ENCODE data around the gene CENPS.
"Not testable (repeated sequence)": the region's sequence is repeated elsewhere in the genome, so short reads cannot be mapped to it uniquely, and the experiment has no call there.

The CENPS gene

GRCh38 chr1:10471411-10472219 lies 41.4 kb downstream of the CENPS start:
- CTCF ChIA-PET, result interaction anchor here (0.8 kb wide), 1 partner anchor 41 kb away, joined by 3 read pairs; no protein-coding TSS in a partner anchor
- no peak for TF ChIP-seq ELF4 (IDR thresholded peaks at IDR 0.05)
- POLR2A ChIA-PET, result interaction anchor here (0.7 to 1.8 kb wide), 4 partner anchors 9 to 42 kb away, joined by 3 to 5 read pairs (median 4); no protein-coding TSS in a partner anchor
- peak; percentile 27 for DNase-seq (ENCODE audit: extremely low spot score)

- ChIA-PET POLR2A (interaction anchor here (0.7 to 1.8 kb wide), 5 partner anchors 10 to 43 kb away, joined by 3 to 4 read pairs (median 3); no protein-coding TSS in a partner anchor), CTCF (interaction anchor here (0.6 to 0.8 kb wide), 2 partner anchors 42 to 329 kb away, joined by 3 read pairs; no protein-coding TSS in a partner anchor)
- peak; percentile 92 for DNase-seq (ENCODE audit: extremely low spot score)
- TF ChIP-seq ARNT (IDR thresholded peaks at IDR 0.05) (0 out of 2 replicates have a peak, but pooled peaks have one; percentile 28), L3MBTL2 (conservative IDR thresholded peaks at IDR 0.05) (peak; percentile 96), SUZ12 (IDR thresholded peaks at IDR 0.05) (peak; percentile 88), ELF4 (IDR thresholded peaks at IDR 0.05) (peak; percentile 93)
- TF ChIP-seq, protein P1, sequence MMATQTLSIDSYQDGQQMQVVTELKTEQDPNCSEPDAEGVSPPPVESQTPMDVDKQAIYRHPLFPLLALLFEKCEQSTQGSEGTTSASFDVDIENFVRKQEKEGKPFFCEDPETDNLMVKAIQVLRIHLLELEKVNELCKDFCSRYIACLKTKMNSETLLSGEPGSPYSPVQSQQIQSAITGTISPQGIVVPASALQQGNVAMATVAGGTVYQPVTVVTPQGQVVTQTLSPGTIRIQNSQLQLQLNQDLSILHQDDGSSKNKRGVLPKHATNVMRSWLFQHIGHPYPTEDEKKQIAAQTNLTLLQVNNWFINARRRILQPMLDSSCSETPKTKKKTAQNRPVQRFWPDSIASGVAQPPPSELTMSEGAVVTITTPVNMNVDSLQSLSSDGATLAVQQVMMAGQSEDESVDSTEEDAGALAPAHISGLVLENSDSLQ (IDR thresholded peaks at IDR 0.05), result no peak
Measured at GRCh38 chr1:10472220-10473144, 42.2 kb downstream of the CENPS start, which contains the start of gene DFFA. Gene DFFA, minus strand, starts transcription at chr1:10472529. Its CDS starts 71 bp downstream, at chr1:10472458.

GRCh38 chr1:10473145-10473765 lies 43.0 kb downstream of the CENPS start:
- no peak for DNase-seq (ENCODE audit: extremely low spot score)
- POLR2A ChIA-PET, result interaction anchor here (0.7 to 1.8 kb wide), 4 partner anchors 10 to 44 kb away, joined by 3 to 4 read pairs (median 4); no protein-coding TSS in a partner anchor
- CTCF ChIA-PET, result no interaction called here
- no peak for TF ChIP-seq SUZ12 (IDR thresholded peaks at IDR 0.05)
- no peak for TF ChIP-seq ELF4 (IDR thresholded peaks at IDR 0.05)
- TF ChIP-seq, protein P1 (IDR thresholded peaks at IDR 0.05), result no peak
- no peak for TF ChIP-seq TARDBP (IDR thresholded peaks at IDR 0.05)
- TF ChIP-seq LEF1 (IDR thresholded peaks at IDR 0.05; ENCODE audit: borderline replicate concordance), result no peak
- no peak for TF ChIP-seq NFRKB (IDR thresholded peaks at IDR 0.05)
- TF ChIP-seq FOXA1 (IDR thresholded peaks at IDR 0.05), result no peak
- TF ChIP-seq HDGF (IDR thresholded peaks at IDR 0.05; ENCODE audit: borderline replicate concordance), result no peak
- no peak for TF ChIP-seq CTBP1 (IDR thresholded peaks at IDR 0.05; ENCODE audit: borderline replicate concordance)

DNA sequence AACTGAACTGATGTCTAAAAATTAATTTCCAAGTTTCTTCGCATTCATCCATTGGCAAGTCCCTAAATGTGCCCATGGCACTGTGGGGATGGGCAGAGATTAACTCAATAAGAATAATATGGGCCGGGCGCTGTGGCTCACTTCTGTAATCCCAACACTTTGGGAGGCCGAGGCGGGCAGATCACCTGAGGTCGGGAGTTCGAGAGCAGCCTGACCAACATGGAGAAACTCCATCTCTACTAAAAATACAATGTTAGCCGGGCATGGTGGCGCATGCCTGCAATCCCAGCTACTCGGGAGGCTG lies 44.0 kb downstream of the CENPS start:
- POLR2A ChIA-PET; DNase-seq (ENCODE audit: extremely low spot score); CTCF ChIA-PET: not testable (repeated sequence)

DNA sequence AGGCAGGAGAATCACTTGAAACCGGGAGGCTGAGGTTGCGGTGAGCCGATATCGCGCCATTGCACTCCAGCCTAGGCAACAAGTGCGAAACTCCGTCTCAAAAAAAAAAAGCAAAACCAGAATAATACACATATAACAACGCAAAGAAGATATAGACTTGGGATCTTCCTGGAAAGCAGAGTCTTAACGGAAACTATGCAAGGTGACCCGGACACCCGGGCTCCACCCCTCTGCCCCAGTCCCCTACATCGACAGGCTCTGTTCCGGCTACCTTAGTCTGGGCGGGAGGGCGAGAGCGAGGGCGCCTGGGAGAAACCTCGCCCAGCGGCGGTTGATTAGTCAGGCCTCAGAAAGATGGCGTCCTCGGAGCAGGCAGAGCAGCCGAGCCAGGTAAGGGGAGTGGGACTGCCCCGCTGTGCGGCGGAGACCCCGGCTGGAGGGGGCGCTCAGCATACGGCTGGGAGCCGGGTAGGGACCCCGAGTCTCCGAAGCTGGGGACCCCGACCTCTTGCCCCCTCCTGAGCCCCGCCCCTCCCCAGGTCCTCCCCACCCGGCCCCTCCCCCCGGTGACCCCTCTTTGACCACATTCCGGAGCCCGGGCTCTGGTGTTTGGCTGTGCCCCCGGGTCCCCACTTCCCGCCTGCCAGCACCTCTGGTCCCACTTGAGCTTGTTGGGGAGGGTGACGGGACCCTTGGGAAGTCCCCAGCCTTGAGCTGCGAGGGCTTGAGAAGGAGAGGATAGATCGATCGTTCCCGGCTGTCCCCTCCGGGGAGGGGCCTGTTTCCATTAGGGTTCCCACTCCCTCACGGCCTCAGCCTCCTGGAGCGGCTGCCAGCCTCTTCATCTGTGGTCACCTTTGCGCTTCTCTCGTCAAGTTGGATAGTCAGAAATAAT lies 44.6 kb downstream of the CENPS start, which contains the start of gene PEX14:
PEX14 (plus strand) TSS at position 338 of the 895 bp plus-strand sequence; CDS start at position 355, 17 bp downstream.
- CTCF ChIA-PET, result no interaction called here
- DNase-seq (ENCODE audit: extremely low spot score), result peak; percentile 90
- TF ChIP-seq NFRKB (IDR thresholded peaks at IDR 0.05), result no peak
- TF ChIP-seq L3MBTL2 (conservative IDR thresholded peaks at IDR 0.05), result no peak
- TF ChIP-seq FOXK2 (IDR thresholded peaks at IDR 0.05), result no peak
- no peak for TF ChIP-seq FOXM1 (IDR thresholded peaks at IDR 0.05; ENCODE audit: borderline replicate concordance)
- TF ChIP-seq HDGF (IDR thresholded peaks at IDR 0.05; ENCODE audit: borderline replicate concordance), result no peak
- no peak for TF ChIP-seq CTBP1 (IDR thresholded peaks at IDR 0.05; ENCODE audit: borderline replicate concordance)
- no peak for TF ChIP-seq ELF4 (IDR thresholded peaks at IDR 0.05)
- no peak for TF ChIP-seq TARDBP (IDR thresholded peaks at IDR 0.05)
- no peak for TF ChIP-seq ZNF384 (IDR thresholded peaks at IDR 0.05)
- TF ChIP-seq SP1 (IDR thresholded peaks at IDR 0.05), result no peak
- no peak for TF ChIP-seq FOXA1 (IDR thresholded peaks at IDR 0.05)
- no peak for TF ChIP-seq ARNT (IDR thresholded peaks at IDR 0.05)
- TF ChIP-seq SUZ12 (IDR thresholded peaks at IDR 0.05), result no peak
- TF ChIP-seq, protein P1 (IDR thresholded peaks at IDR 0.05), result no peak
- TF ChIP-seq BHLHE40 (IDR thresholded peaks at IDR 0.05; ENCODE audit: borderline replicate concordance), result no peak
- no peak for TF ChIP-seq LEF1 (IDR thresholded peaks at IDR 0.05; ENCODE audit: borderline replicate concordance)
- POLR2A ChIA-PET, result no interaction called here
